Keratinocyte (primary cell): Measurements from ENCODE around the gene CD2AP.

Experiments
- EZH2 ChIP-seq: IDR thresholded peaks from one replicate; pipeline ENCODE4 v1.6.1; 2012; ENCODE audit warnings: inconsistent platforms, mild to moderate bottlenecking, low read length, moderate library complexity
- TF ChIP-seq, protein P1 (sequence below), 3 experiments: IDR thresholded peaks in 1 of 3; conservative IDR thresholded peaks in 1 of 3; optimal IDR thresholded peaks in 1 of 3; 2 replicates in 2 of 3; 3 replicates in 1 of 3; pipeline versions ENCODE3 to v1.5.1; 2011; ENCODE audit warnings: low read length in 3 of 3, mild to moderate bottlenecking in 3 of 3, moderate library complexity in 2 of 3, control low read depth in 1 of 3, inconsistent platforms in 1 of 3; ENCODE audit not compliant: insufficient read depth in 2 of 3; ENCODE audit errors: extremely low read depth in 1 of 3

DNA sequence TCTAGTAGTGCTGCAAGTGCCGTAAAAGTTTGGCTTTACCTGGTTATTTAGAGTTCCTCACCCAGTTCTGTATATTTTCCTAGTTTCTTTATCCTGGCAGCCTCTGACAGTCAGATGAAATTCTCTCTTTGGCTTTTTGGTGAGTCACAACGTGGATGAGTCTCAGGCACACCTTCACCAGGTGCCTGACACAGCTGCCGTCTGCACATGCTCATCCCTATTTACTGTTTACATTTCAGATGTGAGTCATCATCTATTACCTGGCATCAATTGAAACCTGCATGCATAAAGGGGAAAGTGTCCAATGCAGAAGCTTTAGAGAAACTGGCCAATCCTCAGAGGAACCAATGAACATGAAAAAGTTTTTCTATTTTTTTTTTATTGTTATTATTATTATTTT lies 187.5 kb downstream of the CD2AP start:
- TF ChIP-seq, protein P1, sequence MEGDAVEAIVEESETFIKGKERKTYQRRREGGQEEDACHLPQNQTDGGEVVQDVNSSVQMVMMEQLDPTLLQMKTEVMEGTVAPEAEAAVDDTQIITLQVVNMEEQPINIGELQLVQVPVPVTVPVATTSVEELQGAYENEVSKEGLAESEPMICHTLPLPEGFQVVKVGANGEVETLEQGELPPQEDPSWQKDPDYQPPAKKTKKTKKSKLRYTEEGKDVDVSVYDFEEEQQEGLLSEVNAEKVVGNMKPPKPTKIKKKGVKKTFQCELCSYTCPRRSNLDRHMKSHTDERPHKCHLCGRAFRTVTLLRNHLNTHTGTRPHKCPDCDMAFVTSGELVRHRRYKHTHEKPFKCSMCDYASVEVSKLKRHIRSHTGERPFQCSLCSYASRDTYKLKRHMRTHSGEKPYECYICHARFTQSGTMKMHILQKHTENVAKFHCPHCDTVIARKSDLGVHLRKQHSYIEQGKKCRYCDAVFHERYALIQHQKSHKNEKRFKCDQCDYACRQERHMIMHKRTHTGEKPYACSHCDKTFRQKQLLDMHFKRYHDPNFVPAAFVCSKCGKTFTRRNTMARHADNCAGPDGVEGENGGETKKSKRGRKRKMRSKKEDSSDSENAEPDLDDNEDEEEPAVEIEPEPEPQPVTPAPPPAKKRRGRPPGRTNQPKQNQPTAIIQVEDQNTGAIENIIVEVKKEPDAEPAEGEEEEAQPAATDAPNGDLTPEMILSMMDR (optimal IDR thresholded peaks at IDR 0.05 in 1 of 3, IDR thresholded peaks at IDR 0.05 in 1 of 3, conservative IDR thresholded peaks at IDR 0.05 in 1 of 3; ENCODE audit: extremely low read depth in 1 of 3, insufficient read depth in 2 of 3, low read length in 3 of 3), result no peak
- TF ChIP-seq EZH2, result no peak
